Endothelial cell (in vitro differentiated cells): ENCODE results near the gene ATP6AP1. TPM values are rescaled to one million over a fixed set of nuclear protein-coding genes. Genes with fewer than 3 reads are reported as not detected.

Experiments used
- DNase-seq: peaks from one replicate; pipeline ENCODE4 v3.0.0; 2021; ENCODE audit warnings: low spot score
- H3K27ac Mint-ChIP-seq: one replicate; pipeline ENCODE4 v1.8.0; 2021; ENCODE audit warnings: mixed read lengths, inconsistent platforms; ENCODE audit not compliant: unreplicated experiment
- H3K27me3 Mint-ChIP-seq: one replicate; pipeline ENCODE4 v1.8.0; 2021; ENCODE audit warnings: mild to moderate bottlenecking, moderate library complexity, mixed read lengths, inconsistent platforms; ENCODE audit not compliant: unreplicated experiment
- H3K36me3 Mint-ChIP-seq: one replicate; pipeline ENCODE4 v1.8.0; 2021; ENCODE audit warnings: mild to moderate bottlenecking, low read depth, mixed read lengths, inconsistent platforms; ENCODE audit not compliant: unreplicated experiment
- H3K4me1 Mint-ChIP-seq: one replicate; pipeline ENCODE4 v1.8.0; 2021; ENCODE audit warnings: mild to moderate bottlenecking, mixed read lengths, inconsistent platforms; ENCODE audit not compliant: unreplicated experiment
- H3K4me3 Mint-ChIP-seq: one replicate; pipeline ENCODE4 v1.8.0; 2021; ENCODE audit warnings: mild to moderate bottlenecking, mixed read lengths, inconsistent platforms; ENCODE audit not compliant: unreplicated experiment
- H3K9me3 Mint-ChIP-seq: one replicate; pipeline ENCODE4 v1.8.0; 2021; ENCODE audit warnings: mixed read lengths, inconsistent platforms; ENCODE audit not compliant: unreplicated experiment
- total RNA-seq: library from RNA; stranded (reverse); fragmentation: NEBNext Ultra II Directional; extraction: Animal tissue kit (Norgen Biotek cat#: 25700); gene quantifications from one replicate; pipeline ENCODE4 v1.2.1, GENCODE V29; 2021; ENCODE audit not compliant: unreplicated experiment
- TF ChIP-seq, protein P1 (sequence below): fragments of 200-600 bp; sonication (generic); IDR thresholded peaks from one replicate; pipeline ENCODE4 v1.5.0; 2021; ENCODE audit warnings: antibody characterized with exemption; ENCODE audit not compliant: unreplicated experiment

Gene ATP6AP1
- total RNA-seq, 1 donor from 2014 or later: 100 TPM

DNA sequence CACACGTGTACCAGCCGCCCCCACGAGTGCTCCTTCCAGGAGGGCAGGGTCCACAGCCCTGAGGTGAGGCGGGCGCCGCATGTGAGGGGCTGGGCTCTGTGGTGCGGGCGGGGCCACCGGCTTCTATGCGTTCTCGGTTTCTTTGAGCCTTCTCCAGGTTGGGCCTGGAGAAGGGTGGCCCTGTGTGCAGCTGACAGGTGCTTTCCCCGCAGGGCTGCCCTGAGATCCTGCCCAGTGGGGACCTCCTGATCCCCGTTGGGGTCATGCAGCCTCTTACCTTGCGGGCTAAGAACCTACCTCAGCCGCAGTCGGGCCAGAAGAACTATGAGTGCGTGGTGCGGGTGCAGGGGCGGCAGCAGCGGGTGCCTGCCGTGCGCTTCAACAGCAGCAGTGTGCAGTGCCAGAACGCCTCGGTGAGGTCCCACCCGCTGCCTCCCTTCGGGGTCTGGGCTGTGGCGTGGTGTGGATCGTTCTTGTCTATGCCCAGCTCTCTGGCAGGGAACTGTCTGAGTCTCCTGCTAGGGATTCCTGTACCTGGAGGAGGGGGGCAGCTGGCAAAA, 36.4 kb downstream of the ATP6AP1 start:
- TF ChIP-seq, protein P1, sequence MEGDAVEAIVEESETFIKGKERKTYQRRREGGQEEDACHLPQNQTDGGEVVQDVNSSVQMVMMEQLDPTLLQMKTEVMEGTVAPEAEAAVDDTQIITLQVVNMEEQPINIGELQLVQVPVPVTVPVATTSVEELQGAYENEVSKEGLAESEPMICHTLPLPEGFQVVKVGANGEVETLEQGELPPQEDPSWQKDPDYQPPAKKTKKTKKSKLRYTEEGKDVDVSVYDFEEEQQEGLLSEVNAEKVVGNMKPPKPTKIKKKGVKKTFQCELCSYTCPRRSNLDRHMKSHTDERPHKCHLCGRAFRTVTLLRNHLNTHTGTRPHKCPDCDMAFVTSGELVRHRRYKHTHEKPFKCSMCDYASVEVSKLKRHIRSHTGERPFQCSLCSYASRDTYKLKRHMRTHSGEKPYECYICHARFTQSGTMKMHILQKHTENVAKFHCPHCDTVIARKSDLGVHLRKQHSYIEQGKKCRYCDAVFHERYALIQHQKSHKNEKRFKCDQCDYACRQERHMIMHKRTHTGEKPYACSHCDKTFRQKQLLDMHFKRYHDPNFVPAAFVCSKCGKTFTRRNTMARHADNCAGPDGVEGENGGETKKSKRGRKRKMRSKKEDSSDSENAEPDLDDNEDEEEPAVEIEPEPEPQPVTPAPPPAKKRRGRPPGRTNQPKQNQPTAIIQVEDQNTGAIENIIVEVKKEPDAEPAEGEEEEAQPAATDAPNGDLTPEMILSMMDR: no peak
- no peak overlapping the region for H3K4me3 Mint-ChIP-seq
- DNase-seq: no peak
- no peak overlapping the region for H3K27ac Mint-ChIP-seq
- H3K36me3 Mint-ChIP-seq: peaks cover 5% of the 10 kb centered on the region
- H3K9me3 Mint-ChIP-seq: no peaks in the 10 kb centered on the region
- no peaks in the 10 kb centered on the region for H3K4me1 Mint-ChIP-seq
- H3K27me3 Mint-ChIP-seq: no peaks in the 10 kb centered on the region

DNA sequence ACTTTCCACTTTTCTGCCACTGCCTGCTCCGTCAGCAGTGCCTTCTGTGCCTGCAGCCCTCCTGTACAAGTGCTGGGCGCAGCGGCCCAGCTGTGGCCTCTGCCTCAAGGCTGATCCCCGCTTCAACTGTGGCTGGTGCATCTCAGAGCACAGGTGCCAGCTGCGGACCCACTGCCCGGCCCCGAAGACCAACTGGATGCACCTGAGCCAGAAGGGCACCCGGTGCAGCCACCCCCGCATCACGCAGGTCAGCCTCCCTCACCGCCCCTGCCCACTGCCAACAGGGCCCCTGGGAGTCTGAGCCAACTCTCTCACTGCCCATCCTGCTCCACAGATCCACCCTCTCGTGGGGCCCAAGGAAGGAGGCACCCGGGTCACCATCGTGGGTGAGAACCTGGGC, 37.1 kb downstream of the ATP6AP1 start:
- peaks cover 5% of the 10 kb centered on the region for H3K36me3 Mint-ChIP-seq
- TF ChIP-seq, protein P1: no peak

DNA sequence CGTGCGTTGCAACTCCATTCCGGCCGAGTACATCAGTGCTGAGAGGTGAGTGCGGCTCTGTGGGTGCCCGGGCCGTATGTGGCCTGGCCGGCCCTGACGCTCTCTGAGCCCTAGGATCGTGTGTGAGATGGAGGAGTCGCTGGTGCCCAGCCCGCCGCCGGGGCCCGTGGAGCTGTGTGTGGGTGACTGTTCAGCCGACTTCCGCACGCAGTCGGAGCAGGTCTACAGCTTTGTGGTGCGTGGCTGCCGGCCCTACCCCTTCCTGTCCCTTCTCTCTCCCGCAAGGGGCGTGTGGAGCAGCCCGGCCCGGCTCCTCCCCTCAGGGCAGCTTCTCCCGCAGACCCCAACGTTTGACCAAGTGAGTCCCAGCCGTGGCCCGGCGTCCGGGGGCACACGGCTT, 37.6 kb downstream of the ATP6AP1 start:
- H3K9me3 Mint-ChIP-seq: no peaks in the 10 kb centered on the region
- no peak overlapping the region for H3K4me3 Mint-ChIP-seq
- H3K27ac Mint-ChIP-seq: no peak overlapping the region
- H3K36me3 Mint-ChIP-seq: peaks cover 5% of the 10 kb centered on the region
- TF ChIP-seq, protein P1: no peak
- no peak for DNase-seq
- peaks cover 1% of the 10 kb centered on the region for H3K27me3 Mint-ChIP-seq
- H3K4me1 Mint-ChIP-seq: no peaks in the 10 kb centered on the region

More for the DNA sequence above, 37.1 kb downstream of the ATP6AP1 start:
- DNase-seq: no peak
- H3K4me3 Mint-ChIP-seq: no peak overlapping the region
- H3K9me3 Mint-ChIP-seq: no peaks in the 10 kb centered on the region
- no peaks in the 10 kb centered on the region for H3K4me1 Mint-ChIP-seq
- no peaks in the 10 kb centered on the region for H3K27me3 Mint-ChIP-seq
- no peak overlapping the region for H3K27ac Mint-ChIP-seq

DNA sequence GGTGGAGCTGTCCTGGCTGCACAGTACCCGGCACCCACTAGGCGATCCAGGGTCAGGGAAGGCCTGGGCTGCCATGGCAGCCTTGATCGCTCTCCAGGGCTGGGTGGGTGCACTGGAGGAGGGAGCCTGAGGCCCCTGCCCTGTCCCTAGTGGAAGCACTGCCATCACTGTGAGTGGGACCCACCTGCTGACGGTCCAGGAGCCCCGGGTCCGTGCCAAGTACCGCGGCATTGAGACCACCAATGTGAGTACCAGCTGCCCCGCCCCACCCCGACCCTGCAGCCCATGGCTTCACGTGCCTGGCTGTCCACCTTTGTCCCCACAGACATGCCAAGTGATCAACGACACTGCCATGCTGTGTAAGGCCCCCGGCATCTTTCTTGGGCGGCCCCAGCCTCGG, 38.4 kb downstream of the ATP6AP1 start:
- Mint-ChIP-seq H3K4me1 (no peaks in the 10 kb centered on the region), H3K9me3 (no peaks in the 10 kb centered on the region), H3K27ac (no peak overlapping the region), H3K36me3 (peaks cover 5% of the 10 kb centered on the region), H3K4me3 (no peak overlapping the region), H3K27me3 (peaks cover 1% of the 10 kb centered on the region)
- TF ChIP-seq, protein P1: no peak
- DNase-seq: no peak

DNA sequence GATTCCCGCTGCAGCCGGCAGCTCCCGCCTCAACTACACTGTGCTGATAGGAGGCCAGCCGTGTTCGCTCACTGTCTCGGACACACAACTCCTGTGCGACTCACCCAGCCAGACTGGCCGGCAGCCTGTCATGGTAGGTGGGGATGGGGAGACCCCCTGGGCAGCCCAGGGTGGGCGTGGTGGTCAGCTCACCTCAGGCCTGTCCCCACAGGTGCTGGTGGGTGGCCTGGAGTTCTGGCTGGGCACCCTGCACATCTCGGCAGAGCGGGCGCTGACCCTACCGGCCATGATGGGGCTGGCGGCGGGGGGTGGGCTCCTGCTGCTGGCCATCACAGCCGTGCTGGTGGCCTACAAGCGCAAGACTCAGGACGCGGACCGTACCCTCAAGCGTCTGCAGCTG, 39.1 kb downstream of the ATP6AP1 start:
- TF ChIP-seq, protein P1: no peak
- H3K9me3 Mint-ChIP-seq: no peaks in the 10 kb centered on the region
- H3K36me3 Mint-ChIP-seq: peaks cover 5% of the 10 kb centered on the region
- H3K27ac Mint-ChIP-seq: no peak overlapping the region
- no peaks in the 10 kb centered on the region for H3K4me1 Mint-ChIP-seq
- H3K4me3 Mint-ChIP-seq: no peak overlapping the region
- peaks cover 1% of the 10 kb centered on the region for H3K27me3 Mint-ChIP-seq
- no peak for DNase-seq
